BLaER1 (cell line): ENCODE data around the gene RAD51C.

ENCODE experiments used
- H3K27ac ChIP-seq: shearing (Covaris generic); formaldehyde crosslinking; 2 replicates; pipeline ENCODE4 v1.8.1; 2022
- H3K27me3 ChIP-seq: shearing (Covaris generic); formaldehyde crosslinking; 2 replicates; pipeline ENCODE4 v1.8.1; 2022
- H3K36me3 ChIP-seq: shearing (Covaris generic); formaldehyde crosslinking; 2 replicates; pipeline ENCODE4 v1.8.1; 2022
- H3K4me1 ChIP-seq: shearing (Covaris generic); formaldehyde crosslinking; 2 replicates; pipeline ENCODE4 v1.8.1; 2022
- H3K4me2 ChIP-seq: shearing (Covaris generic); formaldehyde crosslinking; 2 replicates; pipeline ENCODE4 v1.8.1; 2022
- H3K4me3 ChIP-seq: shearing (Covaris generic); formaldehyde crosslinking; 2 replicates; pipeline ENCODE4 v1.8.1; 2022
- H3K9ac ChIP-seq: shearing (Covaris generic); formaldehyde crosslinking; 2 replicates; pipeline ENCODE4 v1.8.1; 2022
- H3K9me3 ChIP-seq: shearing (Covaris generic); formaldehyde crosslinking; 2 replicates; pipeline ENCODE4 v1.8.1; 2022
- H4K20me1 ChIP-seq: shearing (Covaris generic); formaldehyde crosslinking; 2 replicates; pipeline ENCODE4 v1.8.1; 2022
- Cebpa-rat ChIP-seq: shearing (Covaris generic); IDR thresholded peaks from 2 replicates; pipeline ENCODE4 v1.8.1; 2022

RAD51C gene

DNA sequence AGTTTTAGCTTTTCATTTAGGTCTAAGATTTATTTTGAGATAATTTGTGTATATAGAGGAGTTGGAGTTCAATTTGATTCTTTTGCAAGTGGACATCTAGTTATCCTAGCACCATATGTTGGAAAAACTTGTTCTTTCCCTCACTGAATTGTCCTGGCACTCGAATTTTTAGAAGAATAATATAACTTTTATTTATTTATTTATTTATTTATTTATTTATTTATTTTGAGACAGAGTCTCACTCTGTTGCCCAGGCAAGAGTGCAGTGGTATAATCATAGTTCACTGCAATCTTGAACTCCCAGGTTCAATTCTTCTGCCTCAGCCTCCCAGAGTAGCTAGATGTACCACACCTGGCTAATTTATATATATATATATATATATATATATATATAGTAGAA, 92.7 kb downstream of the RAD51C start:
- Histone ChIP-seq H3K27me3 (no peaks in the 10 kb centered on the region), H3K27ac (no peak overlapping the region), H3K9me3 (no peaks in the 10 kb centered on the region), H4K20me1 (no peaks in the 10 kb centered on the region), H3K36me3 (no peaks in the 10 kb centered on the region), H3K4me1 (no peaks in the 10 kb centered on the region), H3K9ac (no peak overlapping the region), H3K4me3 (no peak overlapping the region), H3K4me2 (no peak overlapping the region)
- no peak for TF ChIP-seq Cebpa-rat
